HepG2 (cell line): ENCODE results near the gene MRPL58. TPM values are rescaled to one million over a fixed set of nuclear protein-coding genes. Genes with fewer than 3 reads are reported as not detected.
A peak's percentile ranks its signal among the peaks of the same experiment; 100 is the strongest.

Experiments used
- ATF7-NPFF ChIP-seq: sonication (generic); formaldehyde crosslinking; IDR thresholded peaks from 2 replicates; pipeline ENCODE4 v1.8.1; 2023; ENCODE audit warnings: mild to moderate bottlenecking, low read depth, missing genetic modification reagents, moderate library complexity
- CBX1 ChIP-seq: IDR thresholded peaks from one replicate; pipeline ENCODE4 v1.6.1; 2016; ENCODE audit warnings: antibody characterized with exemption, low read depth
- CHCHD3 ChIP-seq: sonication (generic); formaldehyde crosslinking; IDR thresholded peaks from 2 replicates; pipeline ENCODE4 v1.8.0; 2022; ENCODE audit warnings: mild to moderate bottlenecking, missing genetic modification reagents, moderate library complexity
- EP300 ChIP-seq, 3 experiments: sonication (generic) in 1 of 3; formaldehyde crosslinking in 1 of 3; IDR thresholded peaks; 2 replicates each; pipeline versions ENCODE4 v1.5.1 to v1.6.1; 2011 to 2020; ENCODE audit warnings: low read depth in 2 of 3, low read length in 2 of 3, borderline replicate concordance in 1 of 3, improper control_type of control experiment in 1 of 3, mild to moderate bottlenecking in 1 of 3, missing genetic modification reagents in 1 of 3, moderate library complexity in 1 of 3
- ZNF263 ChIP-seq: sonication (generic); formaldehyde crosslinking; IDR thresholded peaks from 2 replicates; pipeline ENCODE4 v1.4.0; 2020; ENCODE audit warnings: missing genetic modification reagents
- ZNF841 ChIP-seq: sonication (generic); formaldehyde crosslinking; IDR thresholded peaks from 2 replicates; pipeline ENCODE4 v1.8.1; 2023; ENCODE audit warnings: missing genetic modification reagents, borderline replicate concordance
- ZSCAN30 ChIP-seq: sonication (generic); formaldehyde crosslinking; IDR thresholded peaks from 2 replicates; pipeline ENCODE4 v1.5.0; 2020; ENCODE audit warnings: mild to moderate bottlenecking, missing genetic modification reagents
- polyA plus RNA-seq, 8 experiments: library from polyadenylated mRNA; depleted of rRNA in 3 of 8; stranded (reverse) in 7 of 8; unstranded in 1 of 8; fragments of >200 nt; fragmentation: Illumina TruSeq in 4 of 8; extraction: Trizol in 4 of 8; gene quantifications; 2 replicates each; pipeline versions ENCODE4 v1.2.1 to v1.2.3, GENCODE V29; 2011 to 2016; ENCODE audit warnings: low read depth in 4 of 8, missing spikeins in 1 of 8, mixed read lengths in 1 of 8; ENCODE audit not compliant: insufficient read depth in 1 of 8
- total RNA-seq, 5 experiments: library from RNA; depleted of rRNA; stranded (reverse); fragments of >200 nt; fragmentation: Illumina TruSeq; extraction: Trizol; gene quantifications; 2 replicates each; pipeline ENCODE4 v1.2.3, GENCODE V29; 2016; ENCODE audit warnings: low read depth in 1 of 5
- TF ChIP-seq, protein P1 (sequence below): sonication (generic); formaldehyde crosslinking; IDR thresholded peaks from 2 replicates; pipeline ENCODE4 v1.5.1; 2020; ENCODE audit warnings: mild to moderate bottlenecking, missing genetic modification reagents, borderline replicate concordance
- TF ChIP-seq, protein P2 (sequence below): sonication (generic); formaldehyde crosslinking; IDR thresholded peaks from 2 replicates; pipeline ENCODE4 v1.5.0; 2020; ENCODE audit warnings: mild to moderate bottlenecking, missing genetic modification reagents
- TF ChIP-seq, protein P3 (sequence below): sonication (generic); formaldehyde crosslinking; IDR thresholded peaks from 2 replicates; pipeline ENCODE4 v1.4.0; 2020; ENCODE audit warnings: missing genetic modification reagents, mild to moderate bottlenecking, borderline replicate concordance
- TF ChIP-seq, protein P4 (sequence below): sonication (generic); formaldehyde crosslinking; IDR thresholded peaks from 2 replicates; pipeline ENCODE4 v1.4.0; 2020; ENCODE audit warnings: missing genetic modification reagents
- TF ChIP-seq, protein P5 (sequence below): sonication (generic); formaldehyde crosslinking; IDR thresholded peaks from 2 replicates; pipeline ENCODE4 v1.8.1; 2022; ENCODE audit warnings: low read depth, mild to moderate bottlenecking, missing genetic modification reagents

The MRPL58 gene
- total and polyA plus RNA-seq, 2 of the 13 experiments (the other 11 are each of a cell fraction or from before 2014, with no cell fraction given), result 44.9 to 68.9 TPM

DNA sequence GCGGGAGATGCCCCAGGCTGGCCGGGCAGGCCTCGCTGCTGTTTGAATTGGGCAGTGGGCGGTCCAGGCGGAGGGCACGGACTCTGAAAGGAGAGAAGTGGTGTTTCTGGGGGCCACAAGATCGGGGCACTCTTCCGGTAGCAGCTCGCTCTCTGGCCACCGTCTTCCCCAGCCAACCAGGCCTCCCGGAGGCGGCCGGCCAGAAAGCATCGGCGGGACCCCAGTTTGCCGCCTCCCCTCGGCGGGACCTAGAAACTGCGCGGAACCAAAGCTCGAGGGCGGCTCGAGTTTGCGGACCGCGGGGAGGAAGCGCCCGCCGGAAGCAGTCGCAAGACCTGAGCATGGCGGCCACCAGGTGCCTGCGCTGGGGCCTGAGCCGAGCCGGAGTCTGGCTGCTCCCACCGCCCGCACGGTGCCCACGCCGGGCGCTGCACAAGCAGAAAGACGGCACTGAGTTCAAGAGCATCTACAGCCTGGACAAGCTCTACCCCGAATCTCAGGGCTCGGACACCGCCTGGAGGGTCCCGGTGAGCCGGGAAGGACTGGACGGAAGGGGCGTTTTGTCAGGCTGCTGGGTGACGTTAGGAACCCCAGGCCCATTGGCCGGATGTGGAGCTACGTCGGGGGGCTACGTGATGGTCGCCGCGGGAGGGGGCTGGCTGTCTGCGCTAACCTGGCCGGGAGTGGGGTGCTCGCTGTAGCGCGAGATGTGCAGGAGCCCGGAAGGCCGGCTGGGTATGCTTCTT is at the start of gene MRPL58 (continued):
- TF ChIP-seq, protein P1, sequence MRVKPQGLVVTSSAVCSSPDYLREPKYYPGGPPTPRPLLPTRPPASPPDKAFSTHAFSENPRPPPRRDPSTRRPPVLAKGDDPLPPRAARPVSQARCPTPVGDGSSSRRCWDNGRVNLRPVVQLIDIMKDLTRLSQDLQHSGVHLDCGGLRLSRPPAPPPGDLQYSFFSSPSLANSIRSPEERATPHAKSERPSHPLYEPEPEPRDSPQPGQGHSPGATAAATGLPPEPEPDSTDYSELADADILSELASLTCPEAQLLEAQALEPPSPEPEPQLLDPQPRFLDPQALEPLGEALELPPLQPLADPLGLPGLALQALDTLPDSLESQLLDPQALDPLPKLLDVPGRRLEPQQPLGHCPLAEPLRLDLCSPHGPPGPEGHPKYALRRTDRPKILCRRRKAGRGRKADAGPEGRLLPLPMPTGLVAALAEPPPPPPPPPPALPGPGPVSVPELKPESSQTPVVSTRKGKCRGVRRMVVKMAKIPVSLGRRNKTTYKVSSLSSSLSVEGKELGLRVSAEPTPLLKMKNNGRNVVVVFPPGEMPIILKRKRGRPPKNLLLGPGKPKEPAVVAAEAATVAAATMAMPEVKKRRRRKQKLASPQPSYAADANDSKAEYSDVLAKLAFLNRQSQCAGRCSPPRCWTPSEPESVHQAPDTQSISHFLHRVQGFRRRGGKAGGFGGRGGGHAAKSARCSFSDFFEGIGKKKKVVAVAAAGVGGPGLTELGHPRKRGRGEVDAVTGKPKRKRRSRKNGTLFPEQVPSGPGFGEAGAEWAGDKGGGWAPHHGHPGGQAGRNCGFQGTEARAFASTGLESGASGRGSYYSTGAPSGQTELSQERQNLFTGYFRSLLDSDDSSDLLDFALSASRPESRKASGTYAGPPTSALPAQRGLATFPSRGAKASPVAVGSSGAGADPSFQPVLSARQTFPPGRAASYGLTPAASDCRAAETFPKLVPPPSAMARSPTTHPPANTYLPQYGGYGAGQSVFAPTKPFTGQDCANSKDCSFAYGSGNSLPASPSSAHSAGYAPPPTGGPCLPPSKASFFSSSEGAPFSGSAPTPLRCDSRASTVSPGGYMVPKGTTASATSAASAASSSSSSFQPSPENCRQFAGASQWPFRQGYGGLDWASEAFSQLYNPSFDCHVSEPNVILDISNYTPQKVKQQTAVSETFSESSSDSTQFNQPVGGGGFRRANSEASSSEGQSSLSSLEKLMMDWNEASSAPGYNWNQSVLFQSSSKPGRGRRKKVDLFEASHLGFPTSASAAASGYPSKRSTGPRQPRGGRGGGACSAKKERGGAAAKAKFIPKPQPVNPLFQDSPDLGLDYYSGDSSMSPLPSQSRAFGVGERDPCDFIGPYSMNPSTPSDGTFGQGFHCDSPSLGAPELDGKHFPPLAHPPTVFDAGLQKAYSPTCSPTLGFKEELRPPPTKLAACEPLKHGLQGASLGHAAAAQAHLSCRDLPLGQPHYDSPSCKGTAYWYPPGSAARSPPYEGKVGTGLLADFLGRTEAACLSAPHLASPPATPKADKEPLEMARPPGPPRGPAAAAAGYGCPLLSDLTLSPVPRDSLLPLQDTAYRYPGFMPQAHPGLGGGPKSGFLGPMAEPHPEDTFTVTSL, result peak; percentile 66; the same call in 1 of the 2 replicates
- TF ChIP-seq ATF7-NPFF (CRISPR knock-in tag) (peak; percentile 89), CHCHD3 (CRISPR knock-in tag) (no peak; the same call in 1 of the 2 replicates), ZSCAN30 (peak; percentile 97), ZNF841 (CRISPR knock-in tag) (no peak), EP300 (IDR thresholded peaks at IDR 0.05; ENCODE audit: low read depth in 2 of 2, low read length in 2 of 2) (peak; percentile 48 to 72; a peak in 3 of 4 replicates), EP300 (CRISPR knock-in tag; IDR thresholded peaks at IDR 0.05; ENCODE audit: borderline replicate concordance) (peak; percentile 81), ZNF263 (CRISPR knock-in tag) (peak; percentile 67; the same call in 1 of the 2 replicates), CBX1 (peak; percentile 64)
- TF ChIP-seq, protein P2, sequence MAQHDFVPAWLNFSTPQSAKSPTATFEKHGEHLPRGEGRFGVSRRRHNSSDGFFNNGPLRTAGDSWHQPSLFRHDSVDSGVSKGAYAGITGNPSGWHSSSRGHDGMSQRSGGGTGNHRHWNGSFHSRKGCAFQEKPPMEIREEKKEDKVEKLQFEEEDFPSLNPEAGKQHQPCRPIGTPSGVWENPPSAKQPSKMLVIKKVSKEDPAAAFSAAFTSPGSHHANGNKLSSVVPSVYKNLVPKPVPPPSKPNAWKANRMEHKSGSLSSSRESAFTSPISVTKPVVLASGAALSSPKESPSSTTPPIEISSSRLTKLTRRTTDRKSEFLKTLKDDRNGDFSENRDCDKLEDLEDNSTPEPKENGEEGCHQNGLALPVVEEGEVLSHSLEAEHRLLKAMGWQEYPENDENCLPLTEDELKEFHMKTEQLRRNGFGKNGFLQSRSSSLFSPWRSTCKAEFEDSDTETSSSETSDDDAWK (CRISPR knock-in tag), result no peak
- TF ChIP-seq, protein P3, sequence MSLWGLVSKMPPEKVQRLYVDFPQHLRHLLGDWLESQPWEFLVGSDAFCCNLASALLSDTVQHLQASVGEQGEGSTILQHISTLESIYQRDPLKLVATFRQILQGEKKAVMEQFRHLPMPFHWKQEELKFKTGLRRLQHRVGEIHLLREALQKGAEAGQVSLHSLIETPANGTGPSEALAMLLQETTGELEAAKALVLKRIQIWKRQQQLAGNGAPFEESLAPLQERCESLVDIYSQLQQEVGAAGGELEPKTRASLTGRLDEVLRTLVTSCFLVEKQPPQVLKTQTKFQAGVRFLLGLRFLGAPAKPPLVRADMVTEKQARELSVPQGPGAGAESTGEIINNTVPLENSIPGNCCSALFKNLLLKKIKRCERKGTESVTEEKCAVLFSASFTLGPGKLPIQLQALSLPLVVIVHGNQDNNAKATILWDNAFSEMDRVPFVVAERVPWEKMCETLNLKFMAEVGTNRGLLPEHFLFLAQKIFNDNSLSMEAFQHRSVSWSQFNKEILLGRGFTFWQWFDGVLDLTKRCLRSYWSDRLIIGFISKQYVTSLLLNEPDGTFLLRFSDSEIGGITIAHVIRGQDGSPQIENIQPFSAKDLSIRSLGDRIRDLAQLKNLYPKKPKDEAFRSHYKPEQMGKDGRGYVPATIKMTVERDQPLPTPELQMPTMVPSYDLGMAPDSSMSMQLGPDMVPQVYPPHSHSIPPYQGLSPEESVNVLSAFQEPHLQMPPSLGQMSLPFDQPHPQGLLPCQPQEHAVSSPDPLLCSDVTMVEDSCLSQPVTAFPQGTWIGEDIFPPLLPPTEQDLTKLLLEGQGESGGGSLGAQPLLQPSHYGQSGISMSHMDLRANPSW (CRISPR knock-in tag), result peak; percentile 97; the same call in 1 of the 2 replicates
- TF ChIP-seq, protein P4, sequence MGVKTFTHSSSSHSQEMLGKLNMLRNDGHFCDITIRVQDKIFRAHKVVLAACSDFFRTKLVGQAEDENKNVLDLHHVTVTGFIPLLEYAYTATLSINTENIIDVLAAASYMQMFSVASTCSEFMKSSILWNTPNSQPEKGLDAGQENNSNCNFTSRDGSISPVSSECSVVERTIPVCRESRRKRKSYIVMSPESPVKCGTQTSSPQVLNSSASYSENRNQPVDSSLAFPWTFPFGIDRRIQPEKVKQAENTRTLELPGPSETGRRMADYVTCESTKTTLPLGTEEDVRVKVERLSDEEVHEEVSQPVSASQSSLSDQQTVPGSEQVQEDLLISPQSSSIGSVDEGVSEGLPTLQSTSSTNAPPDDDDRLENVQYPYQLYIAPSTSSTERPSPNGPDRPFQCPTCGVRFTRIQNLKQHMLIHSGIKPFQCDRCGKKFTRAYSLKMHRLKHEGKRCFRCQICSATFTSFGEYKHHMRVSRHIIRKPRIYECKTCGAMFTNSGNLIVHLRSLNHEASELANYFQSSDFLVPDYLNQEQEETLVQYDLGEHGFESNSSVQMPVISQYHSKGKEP (CRISPR knock-in tag), result peak; percentile 76; the same call in 1 of the 2 replicates
- TF ChIP-seq, protein P5, sequence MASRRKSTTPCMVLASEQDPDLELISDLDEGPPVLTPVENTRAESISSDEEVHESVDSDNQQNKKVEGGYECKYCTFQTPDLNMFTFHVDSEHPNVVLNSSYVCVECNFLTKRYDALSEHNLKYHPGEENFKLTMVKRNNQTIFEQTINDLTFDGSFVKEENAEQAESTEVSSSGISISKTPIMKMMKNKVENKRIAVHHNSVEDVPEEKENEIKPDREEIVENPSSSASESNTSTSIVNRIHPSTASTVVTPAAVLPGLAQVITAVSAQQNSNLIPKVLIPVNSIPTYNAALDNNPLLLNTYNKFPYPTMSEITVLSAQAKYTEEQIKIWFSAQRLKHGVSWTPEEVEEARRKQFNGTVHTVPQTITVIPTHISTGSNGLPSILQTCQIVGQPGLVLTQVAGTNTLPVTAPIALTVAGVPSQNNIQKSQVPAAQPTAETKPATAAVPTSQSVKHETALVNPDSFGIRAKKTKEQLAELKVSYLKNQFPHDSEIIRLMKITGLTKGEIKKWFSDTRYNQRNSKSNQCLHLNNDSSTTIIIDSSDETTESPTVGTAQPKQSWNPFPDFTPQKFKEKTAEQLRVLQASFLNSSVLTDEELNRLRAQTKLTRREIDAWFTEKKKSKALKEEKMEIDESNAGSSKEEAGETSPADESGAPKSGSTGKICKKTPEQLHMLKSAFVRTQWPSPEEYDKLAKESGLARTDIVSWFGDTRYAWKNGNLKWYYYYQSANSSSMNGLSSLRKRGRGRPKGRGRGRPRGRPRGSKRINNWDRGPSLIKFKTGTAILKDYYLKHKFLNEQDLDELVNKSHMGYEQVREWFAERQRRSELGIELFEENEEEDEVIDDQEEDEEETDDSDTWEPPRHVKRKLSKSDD (CRISPR knock-in tag), result peak; percentile 93
